HFF-Myc (cell line): ENCODE measurements around the gene TRPM2.

Source experiments
- DNase-seq: peaks from one replicate; pipeline ENCODE4 v3.0.0-alpha.2; 2011; ENCODE audit warnings: low read depth; ENCODE audit errors: extremely low read depth
- H3K4me3 ChIP-seq: replicated peaks from 2 replicates; pipeline ENCODE4 v1.5.1; 2011; ENCODE audit warnings: low read depth, mild to moderate bottlenecking, control low read depth, low read length
- CTCF ChIP-seq: IDR thresholded peaks from 2 replicates; pipeline ENCODE4 v1.5.1; 2012; ENCODE audit warnings: mild to moderate bottlenecking, low read depth, low read length, control low read depth; ENCODE audit errors: missing control alignments

TRPM2 gene

GRCh38 chr21:44326716-44327602 is 26.5 kb upstream of the TRPM2 start:
- no peak overlapping the region for H3K4me3 ChIP-seq
- no peak for TF ChIP-seq CTCF
- DNase-seq, result no peak

- no peak for DNase-seq
- no peak for TF ChIP-seq CTCF
- no peak overlapping the region for H3K4me3 ChIP-seq
Measured at GRCh38 chr21:44327603-44327974, 25.8 kb upstream of the TRPM2 start.

GRCh38 chr21:44328242-44328895 is 25.1 kb upstream of the TRPM2 start:
- no peak for DNase-seq
- TF ChIP-seq CTCF, result no peak

GRCh38 chr21:44329086-44329889 is 24.1 kb upstream of the TRPM2 start:
- no peak for TF ChIP-seq CTCF
- DNase-seq, result no peak
- no peak overlapping the region for H3K4me3 ChIP-seq

More at GRCh38 chr21:44328242-44328895, 25.1 kb upstream of the TRPM2 start:
- H3K4me3 ChIP-seq, result no peak overlapping the region

- TF ChIP-seq CTCF, result no peak
- no peak for DNase-seq
- no peak overlapping the region for H3K4me3 ChIP-seq
Measured at GRCh38 chr21:44329971-44330681, 23.3 kb upstream of the TRPM2 start.

GRCh38 chr21:44330698-44331097 is 22.7 kb upstream of the TRPM2 start:
- no peak overlapping the region for H3K4me3 ChIP-seq
- TF ChIP-seq CTCF, result no peak
- no peak for DNase-seq
